ENCODE results near the gene TUT7. TPM values are rescaled to one million over a fixed set of nuclear protein-coding genes. Genes with fewer than 3 reads are reported as not detected.

Gene TUT7
- total RNA-seq, 3 donors from 2014 or later = 30.7 to 49.1 (median 36.8) TPM

- no peaks in the 10 kb centered on the region for H3K9me3 ChIP-seq
- no peaks in the 10 kb centered on the region for H3K4me1 ChIP-seq (ENCODE audit: low read depth)
- H3K4me3 ChIP-seq = no peak overlapping the region
- DNase-seq (no peak), ATAC-seq (no peak)
- TF ChIP-seq CTCF (IDR thresholded peaks at IDR 0.05) = no peak
- intact Hi-C loops (cut with DNase I, micrococcal nuclease) = no loop called here
- H3K36me3 ChIP-seq (ENCODE audit: low read depth) = no peaks in the 10 kb centered on the region
These were observed 11.9 kb downstream of the TUT7 start for GRCh38 chr9:86342269-86342668.

GRCh38 chr9:86341007-86341491 is 13.2 kb downstream of the TUT7 start:
- Histone ChIP-seq H3K4me1 (ENCODE audit: low read depth) (no peaks in the 10 kb centered on the region), H3K9me3 (no peaks in the 10 kb centered on the region), H3K36me3 (ENCODE audit: low read depth) (no peaks in the 10 kb centered on the region), H3K4me3 (no peak overlapping the region)
- intact Hi-C loops (cut with DNase I, micrococcal nuclease) = no loop called here
- no peak for TF ChIP-seq CTCF (IDR thresholded peaks at IDR 0.05)
- DNase-seq = no peak
- no peak for ATAC-seq

GRCh38 chr9:86340356-86341006 is 13.7 kb downstream of the TUT7 start:
- intact Hi-C loops (cut with DNase I, micrococcal nuclease) = no loop called here
- DNase-seq = no peak
- no peak for TF ChIP-seq CTCF (IDR thresholded peaks at IDR 0.05)
- Histone ChIP-seq H3K36me3 (ENCODE audit: low read depth) (no peaks in the 10 kb centered on the region), H3K4me1 (ENCODE audit: low read depth) (no peaks in the 10 kb centered on the region), H3K4me3 (no peak overlapping the region), H3K9me3 (no peaks in the 10 kb centered on the region)
- ATAC-seq = no peak

- H3K9me3 ChIP-seq = no peaks in the 10 kb centered on the region
- H3K36me3 ChIP-seq (ENCODE audit: low read depth) = no peaks in the 10 kb centered on the region
- intact Hi-C loops (cut with DNase I, micrococcal nuclease) = no loop called here
- no peaks in the 10 kb centered on the region for H3K4me1 ChIP-seq (ENCODE audit: low read depth)
- peak; percentile 44 for ATAC-seq
- no peak overlapping the region for H3K4me3 ChIP-seq
- no peak for DNase-seq
- TF ChIP-seq CTCF (IDR thresholded peaks at IDR 0.05) = no peak
These were observed 16.6 kb downstream of the TUT7 start for GRCh38 chr9:86337469-86338108.

- intact Hi-C loops (cut with DNase I, micrococcal nuclease) = no loop called here
- ATAC-seq = no peak
- Histone ChIP-seq H3K9me3 (no peaks in the 10 kb centered on the region), H3K4me3 (no peak overlapping the region), H3K4me1 (ENCODE audit: low read depth) (no peaks in the 10 kb centered on the region), H3K36me3 (ENCODE audit: low read depth) (no peaks in the 10 kb centered on the region)
- no peak for DNase-seq
- no peak for TF ChIP-seq CTCF (IDR thresholded peaks at IDR 0.05)
These were observed 18.2 kb downstream of the TUT7 start for GRCh38 chr9:86336058-86336457.
